ENCODE measurements around the gene KRT20.

The KRT20 gene

GRCh38 chr17:40852364-40852763, 32.7 kb downstream of the KRT20 start:
- no peaks in the 10 kb centered on the region for H3K9me3 Mint-ChIP-seq
- no peak for DNase-seq (ENCODE audit: low spot score)
- no peak overlapping the region for H3K4me3 Mint-ChIP-seq
- H3K4me1 Mint-ChIP-seq (ENCODE audit: low read depth): peaks cover 2% of the 10 kb centered on the region
- peaks cover 20% of the 10 kb centered on the region for H3K27me3 Mint-ChIP-seq (ENCODE audit: low read depth)
- no peak overlapping the region for H3K27ac Mint-ChIP-seq
- no peaks in the 10 kb centered on the region for H3K36me3 Mint-ChIP-seq (ENCODE audit: low read depth)

- Mint-ChIP-seq H3K27ac (no peak overlapping the region), H3K4me3 (no peak overlapping the region), H3K9me3 (no peaks in the 10 kb centered on the region), H3K4me1 (ENCODE audit: low read depth) (no peaks in the 10 kb centered on the region), H3K27me3 (ENCODE audit: low read depth) (peaks cover 28% of the 10 kb centered on the region), H3K36me3 (ENCODE audit: low read depth) (no peaks in the 10 kb centered on the region)
- DNase-seq (ENCODE audit: low spot score): no peak
Observed at GRCh38 chr17:40850293-40850972, 34.6 kb downstream of the KRT20 start.

GRCh38 chr17:40849723-40850122, 35.3 kb downstream of the KRT20 start:
- Mint-ChIP-seq H3K4me1 (ENCODE audit: low read depth) (no peaks in the 10 kb centered on the region), H3K9me3 (no peaks in the 10 kb centered on the region)
- DNase-seq (ENCODE audit: low spot score): no peak

GRCh38 chr17:40848583-40849235, 36.3 kb downstream of the KRT20 start:
- Mint-ChIP-seq H3K36me3 (ENCODE audit: low read depth) (no peaks in the 10 kb centered on the region), H3K9me3 (no peaks in the 10 kb centered on the region), H3K27me3 (ENCODE audit: low read depth) (peaks cover 32% of the 10 kb centered on the region), H3K4me1 (ENCODE audit: low read depth) (no peaks in the 10 kb centered on the region), H3K4me3 (no peak overlapping the region), H3K27ac (no peak overlapping the region)
- no peak for DNase-seq (ENCODE audit: low spot score)

More at GRCh38 chr17:40849723-40850122, 35.3 kb downstream of the KRT20 start:
- peaks cover 31% of the 10 kb centered on the region for H3K27me3 Mint-ChIP-seq (ENCODE audit: low read depth)
- H3K27ac Mint-ChIP-seq: no peak overlapping the region
- H3K4me3 Mint-ChIP-seq: no peak overlapping the region
- no peaks in the 10 kb centered on the region for H3K36me3 Mint-ChIP-seq (ENCODE audit: low read depth)

- H3K4me1 Mint-ChIP-seq (ENCODE audit: low read depth): no peaks in the 10 kb centered on the region
- no peak for DNase-seq (ENCODE audit: low spot score)
- H3K27me3 Mint-ChIP-seq (ENCODE audit: low read depth): peaks cover 33% of the 10 kb centered on the region
- H3K36me3 Mint-ChIP-seq (ENCODE audit: low read depth): no peaks in the 10 kb centered on the region
- no peak overlapping the region for H3K4me3 Mint-ChIP-seq
- H3K27ac Mint-ChIP-seq: no peak overlapping the region
- H3K9me3 Mint-ChIP-seq: no peaks in the 10 kb centered on the region
Observed at GRCh38 chr17:40846515-40847144, 38.4 kb downstream of the KRT20 start.

- H3K36me3 Mint-ChIP-seq (ENCODE audit: low read depth): no peaks in the 10 kb centered on the region
- peaks cover 30% of the 10 kb centered on the region for H3K27me3 Mint-ChIP-seq (ENCODE audit: low read depth)
- DNase-seq (ENCODE audit: low spot score): no peak
- H3K27ac Mint-ChIP-seq: no peak overlapping the region
- H3K4me3 Mint-ChIP-seq: no peak overlapping the region
- no peaks in the 10 kb centered on the region for H3K4me1 Mint-ChIP-seq (ENCODE audit: low read depth)
- no peaks in the 10 kb centered on the region for H3K9me3 Mint-ChIP-seq
Observed at GRCh38 chr17:40844671-40845107, 40.4 kb downstream of the KRT20 start.

GRCh38 chr17:40843242-40843641, 41.8 kb downstream of the KRT20 start:
- Mint-ChIP-seq H3K4me1 (ENCODE audit: low read depth) (no peaks in the 10 kb centered on the region), H3K36me3 (ENCODE audit: low read depth) (no peaks in the 10 kb centered on the region), H3K9me3 (no peaks in the 10 kb centered on the region), H3K4me3 (no peak overlapping the region), H3K27me3 (ENCODE audit: low read depth) (peaks cover 30% of the 10 kb centered on the region), H3K27ac (no peak overlapping the region)
- DNase-seq (ENCODE audit: low spot score): no peak

GRCh38 chr17:40841246-40841645, 43.8 kb downstream of the KRT20 start:
- no peaks in the 10 kb centered on the region for H3K36me3 Mint-ChIP-seq (ENCODE audit: low read depth)
- H3K4me3 Mint-ChIP-seq: no peak overlapping the region
- DNase-seq (ENCODE audit: low spot score): no peak
- peaks cover 28% of the 10 kb centered on the region for H3K27me3 Mint-ChIP-seq (ENCODE audit: low read depth)
- no peak overlapping the region for H3K27ac Mint-ChIP-seq
- H3K4me1 Mint-ChIP-seq (ENCODE audit: low read depth): no peaks in the 10 kb centered on the region
- H3K9me3 Mint-ChIP-seq: no peaks in the 10 kb centered on the region

GRCh38 chr17:40839194-40839593, 45.8 kb downstream of the KRT20 start:
- H3K4me1 Mint-ChIP-seq (ENCODE audit: low read depth): no peaks in the 10 kb centered on the region
- no peak overlapping the region for H3K4me3 Mint-ChIP-seq
- H3K36me3 Mint-ChIP-seq (ENCODE audit: low read depth): peaks cover 1% of the 10 kb centered on the region
- no peaks in the 10 kb centered on the region for H3K9me3 Mint-ChIP-seq
- peaks cover 11% of the 10 kb centered on the region for H3K27me3 Mint-ChIP-seq (ENCODE audit: low read depth)
- no peak for DNase-seq (ENCODE audit: low spot score)
- H3K27ac Mint-ChIP-seq: no peak overlapping the region

GRCh38 chr17:40836020-40836419, 49.0 kb downstream of the KRT20 start:
- DNase-seq (ENCODE audit: low spot score): no peak
- H3K4me3 Mint-ChIP-seq: no peak overlapping the region
- peaks cover 9% of the 10 kb centered on the region for H3K4me1 Mint-ChIP-seq (ENCODE audit: low read depth)
- peaks cover 3% of the 10 kb centered on the region for H3K27me3 Mint-ChIP-seq (ENCODE audit: low read depth)
- no peaks in the 10 kb centered on the region for H3K9me3 Mint-ChIP-seq
- peaks cover 1% of the 10 kb centered on the region for H3K36me3 Mint-ChIP-seq (ENCODE audit: low read depth)
- no peak overlapping the region for H3K27ac Mint-ChIP-seq

- Mint-ChIP-seq H3K36me3 (ENCODE audit: low read depth) (peaks cover 1% of the 10 kb centered on the region), H3K9me3 (peaks cover 4% of the 10 kb centered on the region), H3K4me1 (ENCODE audit: low read depth) (peaks cover 9% of the 10 kb centered on the region), H3K27me3 (ENCODE audit: low read depth) (no peaks in the 10 kb centered on the region), H3K4me3 (no peak overlapping the region), H3K27ac (no peak overlapping the region)
- DNase-seq (ENCODE audit: low spot score): no peak
Observed at GRCh38 chr17:40833882-40834281, 51.2 kb downstream of the KRT20 start.

- no peak for DNase-seq (ENCODE audit: low spot score)
- Mint-ChIP-seq H3K4me3 (no peak overlapping the region), H3K27me3 (ENCODE audit: low read depth) (no peaks in the 10 kb centered on the region), H3K9me3 (peaks cover 4% of the 10 kb centered on the region), H3K27ac (no peak overlapping the region), H3K4me1 (ENCODE audit: low read depth) (peaks cover 16% of the 10 kb centered on the region), H3K36me3 (ENCODE audit: low read depth) (peaks cover 1% of the 10 kb centered on the region)
Observed at GRCh38 chr17:40832840-40833239, 52.2 kb downstream of the KRT20 start.

GRCh38 chr17:40830085-40830776, 54.8 kb downstream of the KRT20 start:
- Mint-ChIP-seq H3K27ac (no peak overlapping the region), H3K36me3 (ENCODE audit: low read depth) (peaks cover 1% of the 10 kb centered on the region), H3K4me3 (no peak overlapping the region), H3K4me1 (ENCODE audit: low read depth) (peaks cover 26% of the 10 kb centered on the region), H3K9me3 (peaks cover 4% of the 10 kb centered on the region), H3K27me3 (ENCODE audit: low read depth) (no peaks in the 10 kb centered on the region)
- no peak for DNase-seq (ENCODE audit: low spot score)

Measured in T-helper 2 cell treated with Interferon-gamma antibody and Interleukin-4, amounts not matched to agents 5 μg/mL and 100 μg/mL, for 36 hours (primary cell).